Stimulated activated CD8-positive, alpha-beta memory T cell treated with anti-CD3 and anti-CD28 coated beads, Interleukin-12 subunit alpha, Interleukin-12 subunit beta, amount 100 ng/mL, for 1 hour (primary cell): ENCODE measurements around the gene GLI3.

ENCODE experiments used
- DNase-seq: peaks from one replicate; pipeline ENCODE4 v3.0.0-alpha.2; 2020; ENCODE audit warnings: low read depth

Gene GLI3

DNA sequence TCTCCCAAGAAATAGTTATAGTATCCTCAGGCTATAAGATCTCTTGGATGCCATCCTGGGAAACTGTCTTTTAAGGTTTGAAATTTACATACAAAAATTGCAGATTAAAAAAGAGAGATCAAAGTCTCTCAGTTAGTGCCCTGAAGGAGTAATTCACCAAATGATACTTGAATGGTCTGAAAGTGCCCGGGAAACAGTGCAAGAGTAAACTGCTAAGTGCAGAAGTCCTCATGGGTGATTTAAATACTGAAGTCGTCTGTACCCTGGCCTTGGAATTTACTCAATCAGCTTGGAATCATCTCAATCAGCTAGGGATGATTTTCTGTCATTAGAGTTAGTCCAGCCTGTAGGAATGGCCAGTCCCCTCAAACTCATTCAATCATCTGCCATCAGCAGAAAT lies 155.3 kb downstream of the GLI3 start:
- DNase-seq, result no peak

DNA sequence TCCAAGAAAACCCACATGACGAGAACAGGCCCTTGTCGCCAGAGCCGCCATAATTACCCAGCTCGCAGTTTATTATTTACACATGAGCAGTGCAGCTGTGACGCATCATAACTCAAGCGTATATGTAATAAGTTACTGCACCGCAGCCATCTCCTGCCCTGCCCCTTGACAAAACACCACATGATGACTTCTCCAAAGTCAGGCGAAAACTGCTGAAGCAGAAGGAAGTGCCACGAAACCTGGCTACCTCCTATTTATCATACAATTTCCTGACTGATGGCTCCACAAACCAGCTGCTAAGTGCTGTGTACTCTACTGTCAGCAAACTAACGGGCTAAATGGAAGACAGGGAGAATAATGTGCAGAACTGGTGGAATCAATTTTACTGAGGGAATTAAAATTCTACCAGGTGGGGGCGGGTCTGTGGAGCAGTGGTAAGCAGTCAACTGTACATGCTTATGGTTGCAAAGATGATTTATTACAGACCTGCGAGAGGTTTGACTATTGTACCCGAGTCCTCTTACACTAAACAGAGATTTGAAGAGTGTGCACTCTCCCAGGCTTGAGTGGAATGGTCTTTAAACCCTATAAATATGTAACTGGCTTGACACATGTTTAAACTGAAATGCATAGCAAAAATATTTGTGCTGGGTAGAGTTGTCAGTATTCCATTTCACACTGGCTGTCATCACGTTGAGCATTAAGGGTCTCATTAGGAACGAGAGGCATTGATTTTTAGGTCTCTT lies 156.0 kb downstream of the GLI3 start:
- DNase-seq, result no peak

DNA sequence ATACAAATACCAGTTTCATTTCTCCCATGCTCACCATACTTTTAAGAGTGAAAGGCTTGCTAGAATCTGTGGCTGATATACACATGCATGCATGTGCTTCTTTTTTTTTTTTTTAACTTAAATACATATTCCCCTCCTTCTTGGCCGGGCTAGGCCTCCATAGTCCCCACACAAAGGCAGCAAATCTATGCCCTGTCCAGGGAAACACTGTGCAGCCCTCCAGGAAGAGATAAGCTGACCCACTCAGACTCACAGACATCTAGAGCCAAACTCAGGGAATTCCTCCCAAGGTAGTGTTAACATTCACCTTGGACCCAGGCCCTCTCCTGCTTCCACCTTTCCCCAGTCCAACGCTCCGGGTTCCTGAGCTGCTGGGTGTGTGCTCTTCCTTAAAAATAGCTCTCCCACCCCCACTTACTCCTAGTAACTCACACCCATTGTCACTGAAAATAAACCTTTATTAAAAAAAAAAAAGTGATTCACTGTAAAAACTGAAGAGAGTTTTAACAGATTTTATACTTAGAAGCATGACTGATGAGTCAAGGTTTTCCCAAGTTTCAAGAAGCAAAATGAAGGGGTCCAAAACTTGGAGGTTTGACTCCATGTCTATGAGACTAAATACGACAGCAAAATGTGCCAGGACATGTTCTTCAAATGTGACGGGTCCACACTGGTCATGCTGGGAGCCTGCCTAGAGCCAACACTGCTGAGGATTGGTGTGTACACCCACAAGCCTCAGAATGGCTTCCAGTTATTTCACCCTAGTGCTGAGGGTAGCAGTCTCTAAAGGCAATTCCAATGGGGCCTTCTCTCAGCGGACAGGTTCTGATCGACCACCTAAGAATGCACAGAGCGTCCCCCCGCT lies 159.5 kb downstream of the GLI3 start:
- no peak for DNase-seq

DNA sequence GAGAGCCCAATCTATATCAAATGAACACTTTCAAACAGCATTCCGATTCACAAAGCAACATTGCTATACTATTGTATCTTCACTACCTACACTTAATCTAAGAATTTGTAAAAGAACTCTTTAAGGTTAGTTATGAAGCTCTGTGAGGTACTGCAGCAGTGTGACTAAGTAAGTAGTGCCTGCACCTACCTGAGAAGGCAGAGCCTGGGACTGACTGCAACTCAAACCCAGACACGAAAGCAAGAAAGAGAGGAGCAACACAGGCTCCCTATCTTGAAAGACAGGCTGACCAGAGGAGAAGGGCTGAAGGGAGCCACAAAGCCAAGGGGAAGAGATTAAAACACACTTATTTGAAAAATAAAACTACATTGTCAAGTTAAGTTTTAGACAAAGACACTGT lies 160.1 kb downstream of the GLI3 start:
- DNase-seq, result no peak

DNA sequence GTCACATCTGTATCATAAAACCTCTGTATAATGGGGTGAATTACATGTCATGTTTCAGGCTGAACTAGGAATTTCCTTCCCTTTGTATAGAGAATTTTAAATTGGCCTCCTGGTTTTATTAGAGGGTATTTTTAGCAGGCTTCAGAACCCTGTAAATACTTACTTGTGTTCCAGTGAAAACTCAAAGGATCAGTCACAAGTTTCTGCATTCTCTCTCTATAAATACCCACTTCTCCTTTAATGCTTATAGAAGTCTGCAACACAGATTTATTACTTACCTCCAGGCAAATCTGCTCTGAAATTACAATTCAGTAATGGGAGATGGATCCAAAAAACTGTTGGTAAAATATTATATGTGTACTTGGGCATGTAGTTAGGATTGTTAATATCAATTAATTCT lies 161.6 kb downstream of the GLI3 start:
- no peak for DNase-seq

DNA sequence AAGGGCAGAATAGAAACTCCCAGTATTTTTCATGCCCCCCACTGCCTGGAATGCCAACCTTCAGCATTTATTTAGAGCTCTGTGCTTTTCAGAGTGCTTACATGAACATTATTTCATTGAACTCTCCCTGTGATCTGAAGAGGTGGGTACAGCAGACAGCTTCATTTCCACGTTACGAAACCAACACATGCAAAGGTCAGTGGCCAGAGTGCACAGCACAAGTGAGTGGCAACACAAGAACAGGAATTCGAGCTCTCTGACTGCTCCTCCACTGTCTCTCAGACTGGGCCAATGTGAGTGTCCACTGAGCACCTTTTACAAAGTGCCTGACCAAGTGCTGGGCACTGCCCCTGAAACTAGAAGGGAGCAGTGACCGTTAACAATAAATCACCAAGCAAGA lies 162.9 kb downstream of the GLI3 start:
- DNase-seq, result no peak

DNA sequence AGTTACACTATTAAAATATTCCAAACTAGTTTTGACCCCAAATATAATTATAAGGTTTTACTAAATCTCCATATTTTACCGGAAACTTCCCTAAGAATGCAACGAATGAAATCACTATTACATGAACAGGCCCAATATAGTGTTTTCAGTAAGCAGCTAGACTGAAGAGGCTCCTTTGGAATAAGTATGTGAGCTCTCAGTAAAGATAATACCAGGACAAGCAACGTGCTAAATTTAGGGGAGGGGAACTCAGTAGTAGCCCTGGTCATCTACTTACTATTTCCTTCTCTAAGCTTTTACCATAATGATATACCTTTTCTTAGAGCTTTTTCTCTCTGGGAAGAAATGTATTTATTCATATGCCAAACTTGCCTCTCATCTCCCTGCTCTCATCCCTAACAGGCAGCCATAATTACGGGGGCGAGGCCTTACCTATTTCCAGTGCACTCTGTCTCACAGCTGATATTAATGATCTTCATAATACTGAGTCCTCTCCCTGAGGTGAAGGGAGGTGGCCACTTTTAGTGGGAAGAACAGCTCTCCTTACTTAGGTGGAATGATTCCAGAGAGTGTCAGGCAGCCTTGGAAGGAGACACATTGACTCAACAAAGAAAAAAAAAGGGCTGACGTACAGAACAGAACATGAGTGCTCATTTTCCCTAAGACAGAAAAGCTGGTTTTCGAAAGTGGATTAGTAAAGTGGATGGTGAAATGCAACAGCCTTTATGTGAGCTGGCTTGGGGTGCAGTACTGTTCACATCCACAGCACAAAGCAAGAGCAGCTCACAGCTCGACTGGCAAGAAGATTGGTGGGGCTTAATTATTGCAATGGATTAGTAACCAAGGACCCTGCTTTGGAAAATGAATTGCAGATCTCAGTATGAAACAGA lies 165.4 kb downstream of the GLI3 start:
- DNase-seq, result no peak

DNA sequence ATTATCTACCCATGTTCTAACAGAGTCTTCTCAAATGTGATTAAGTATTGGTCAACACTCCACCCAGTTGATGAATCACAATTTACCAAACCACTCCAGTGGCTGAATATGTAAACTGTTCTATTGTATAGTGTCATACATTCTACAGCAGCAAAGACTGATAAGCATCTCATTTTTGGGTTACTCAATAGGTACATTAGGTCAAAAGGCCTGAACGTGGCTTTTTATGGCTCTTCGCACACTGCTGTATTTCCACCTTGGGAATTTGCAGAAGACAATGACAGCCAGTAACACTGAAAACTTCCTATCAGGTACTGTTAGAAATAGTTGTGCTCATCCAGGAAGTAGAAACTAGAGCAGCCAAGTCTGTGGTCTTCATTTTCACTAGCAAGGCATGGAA lies 166.9 kb downstream of the GLI3 start:
- no peak for DNase-seq

DNA sequence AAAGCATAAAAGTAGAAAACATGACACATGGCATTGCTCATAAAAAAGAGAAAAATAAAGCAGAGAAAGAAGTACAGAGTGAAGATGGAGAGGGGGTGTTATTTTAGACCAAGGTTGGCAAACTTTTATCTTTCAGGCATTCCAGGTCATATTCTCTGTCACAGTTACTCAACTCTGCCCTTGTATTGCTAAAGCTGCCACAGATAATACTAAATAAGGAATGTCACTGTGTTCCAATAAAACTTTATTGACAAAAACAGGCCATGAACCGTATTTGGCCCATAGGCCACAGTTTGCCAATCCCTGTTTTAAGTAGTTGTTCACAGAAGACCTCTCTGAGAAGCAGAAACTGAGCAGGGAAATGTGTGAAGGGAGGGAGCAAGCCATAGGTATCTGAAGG lies 167.4 kb downstream of the GLI3 start:
- DNase-seq, result no peak

DNA sequence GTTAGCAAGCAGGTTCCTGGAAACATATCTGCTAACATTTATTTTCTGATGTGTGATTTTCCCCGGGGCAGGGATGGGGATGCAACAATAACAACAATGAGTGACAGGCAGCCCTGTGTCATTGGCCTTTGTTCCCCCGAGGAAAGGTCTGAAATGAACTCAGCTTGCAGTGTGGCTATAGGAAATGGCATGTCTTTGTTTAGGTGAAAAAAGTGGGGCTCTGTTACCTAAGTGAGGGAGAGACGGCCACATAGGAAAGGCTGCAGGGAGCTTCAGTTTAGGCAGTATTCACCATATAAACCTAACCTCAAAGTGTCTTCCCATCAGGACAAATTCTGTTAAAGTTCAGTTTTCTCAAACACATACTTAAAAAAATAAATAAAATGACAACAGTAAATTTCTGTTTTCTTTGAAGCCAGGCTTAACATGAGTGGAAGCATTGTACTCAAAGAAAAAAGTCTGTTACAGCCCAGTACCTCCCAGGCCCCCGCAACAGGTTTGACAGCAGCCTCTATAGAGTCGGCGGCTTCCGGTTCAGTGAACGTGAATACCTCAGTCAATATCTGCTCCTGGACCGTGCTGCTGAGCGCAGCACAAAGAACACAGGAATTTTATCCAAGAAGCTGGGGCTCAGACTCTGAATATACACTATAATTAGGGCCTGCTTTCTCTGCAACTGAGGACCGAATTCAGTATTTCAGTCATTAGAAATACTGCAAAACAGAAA lies 168.3 kb downstream of the GLI3 start:
- no peak for DNase-seq

DNA sequence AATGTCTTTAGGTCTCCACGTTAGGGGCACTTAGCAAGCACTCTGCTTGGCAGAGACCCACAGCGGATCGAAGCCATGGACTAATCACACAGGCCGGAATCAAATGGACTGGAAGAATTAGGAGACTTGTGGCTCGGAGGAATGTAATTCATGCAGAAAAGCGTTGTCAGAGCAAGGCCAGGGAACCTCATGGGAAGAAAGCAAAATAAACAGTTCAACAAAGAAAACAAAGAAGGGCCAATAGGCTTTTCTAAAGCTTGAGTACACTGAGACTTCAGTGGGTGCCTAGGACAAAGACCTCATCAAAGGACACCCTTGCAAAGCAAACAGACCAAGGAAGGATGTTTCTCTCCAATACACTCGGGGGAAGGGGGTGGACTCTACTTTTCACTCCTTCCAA lies 171.1 kb downstream of the GLI3 start:
- no peak for DNase-seq

DNA sequence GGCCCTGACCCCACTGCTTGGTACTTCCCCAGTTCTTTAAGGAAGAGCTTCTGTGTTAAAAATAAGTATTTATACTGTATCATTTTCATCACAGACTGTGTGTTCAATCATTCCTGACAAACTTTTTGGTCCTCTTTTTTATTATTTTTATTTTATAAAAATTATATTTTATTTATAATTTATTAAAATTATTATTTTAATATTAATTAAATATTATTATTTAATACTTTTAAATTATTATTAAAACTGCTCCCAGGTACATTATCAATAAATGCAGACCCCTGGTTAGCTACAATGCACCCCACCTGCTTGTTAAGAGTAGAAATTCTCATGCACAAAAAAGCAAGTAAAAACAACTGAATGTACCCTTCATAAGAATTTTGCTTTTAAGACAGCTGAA lies 172.0 kb downstream of the GLI3 start:
- DNase-seq, result no peak

DNA sequence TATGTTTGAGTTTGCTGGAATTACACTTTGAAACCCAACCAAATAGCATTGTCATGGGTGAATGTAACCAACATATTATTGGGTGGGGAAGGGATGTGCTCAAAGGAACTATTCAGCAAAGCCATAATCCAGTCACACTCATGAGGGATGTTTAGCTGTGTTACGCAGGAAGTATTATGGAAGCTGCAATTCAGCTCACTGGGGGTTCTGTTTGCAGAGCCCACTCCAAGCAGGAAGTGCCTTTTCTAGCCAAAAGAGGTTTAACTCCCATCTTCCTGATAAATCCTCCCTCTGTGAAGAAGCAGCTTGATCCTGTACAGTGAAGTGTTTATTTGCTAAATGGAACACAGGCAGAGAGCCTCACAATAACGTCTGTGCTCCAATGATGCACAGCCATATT lies 172.5 kb downstream of the GLI3 start:
- DNase-seq, result no peak

DNA sequence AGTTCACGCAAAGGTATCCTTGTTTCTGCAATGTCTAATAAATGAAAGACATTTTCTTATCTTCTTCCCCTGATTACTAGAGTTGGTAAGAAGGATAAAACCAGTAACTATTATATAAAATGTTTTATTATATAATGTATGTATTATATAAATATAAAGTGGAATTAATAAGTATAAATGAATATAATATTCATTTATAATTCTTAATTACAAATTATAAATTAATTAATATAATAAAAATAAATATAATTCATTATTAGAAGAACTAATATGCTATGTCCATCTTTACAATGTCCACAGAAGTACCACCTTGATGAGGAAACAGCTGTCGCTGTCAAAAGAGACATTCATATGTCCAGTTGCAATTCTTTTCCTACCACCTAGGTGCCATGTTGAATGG lies 177.7 kb downstream of the GLI3 start:
- DNase-seq, result no peak

DNA sequence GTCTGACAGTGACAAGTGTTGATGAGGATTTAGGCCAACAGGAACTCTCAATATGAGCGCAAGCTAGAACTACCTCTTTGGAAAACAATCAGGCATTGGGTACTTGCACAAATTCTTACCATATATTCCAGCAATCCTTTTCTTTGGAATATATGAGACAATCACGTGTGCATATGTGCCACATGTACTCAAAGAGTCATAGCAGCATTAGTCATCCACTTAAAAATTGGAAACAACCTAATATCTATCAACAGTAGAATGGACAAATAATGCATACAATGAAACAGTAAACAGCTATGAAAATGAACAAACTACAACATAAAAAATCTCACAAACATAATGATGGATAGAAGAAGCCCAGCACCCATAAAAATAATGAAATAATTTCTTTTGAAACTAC lies 179.7 kb downstream of the GLI3 start:
- no peak for DNase-seq

DNA sequence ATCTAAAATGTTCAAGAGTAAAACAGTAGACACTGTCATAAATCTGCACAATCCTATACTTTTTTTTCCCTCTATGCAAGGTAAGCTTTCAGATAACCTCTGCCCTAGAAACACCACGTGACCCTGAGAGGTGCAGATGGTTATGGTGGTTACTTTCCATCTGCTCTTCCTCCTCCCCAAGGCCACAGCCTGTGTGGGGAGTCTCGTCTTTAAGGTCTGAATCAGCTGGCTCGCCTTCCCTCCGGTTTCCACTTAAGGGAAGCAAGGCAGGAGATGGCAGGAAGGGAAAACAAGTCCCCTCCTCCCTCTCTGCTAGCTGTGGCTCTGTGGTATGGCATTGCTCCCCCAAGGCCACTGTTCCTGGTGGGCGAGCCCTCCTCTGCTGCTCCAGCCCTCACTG lies 181.8 kb downstream of the GLI3 start:
- no peak for DNase-seq

DNA sequence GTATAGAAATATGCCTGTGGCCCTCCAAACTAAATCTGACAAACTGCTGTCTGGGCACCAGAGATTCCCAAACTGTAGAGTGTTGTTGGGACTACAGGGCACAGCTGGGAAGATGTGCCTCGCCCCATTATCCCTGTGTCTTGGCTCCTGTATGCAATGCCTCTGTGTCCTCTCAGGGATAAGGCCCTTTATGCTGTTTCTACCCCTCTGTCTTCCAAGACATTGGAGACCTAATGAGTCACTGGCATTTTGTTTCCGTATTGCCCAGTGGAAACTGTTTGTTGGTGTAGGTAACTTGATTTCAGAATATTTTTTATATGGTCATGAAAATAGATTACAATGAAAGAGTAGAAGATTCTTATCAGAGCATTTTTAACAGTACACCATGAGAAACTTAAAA lies 183.2 kb downstream of the GLI3 start:
- DNase-seq, result no peak

DNA sequence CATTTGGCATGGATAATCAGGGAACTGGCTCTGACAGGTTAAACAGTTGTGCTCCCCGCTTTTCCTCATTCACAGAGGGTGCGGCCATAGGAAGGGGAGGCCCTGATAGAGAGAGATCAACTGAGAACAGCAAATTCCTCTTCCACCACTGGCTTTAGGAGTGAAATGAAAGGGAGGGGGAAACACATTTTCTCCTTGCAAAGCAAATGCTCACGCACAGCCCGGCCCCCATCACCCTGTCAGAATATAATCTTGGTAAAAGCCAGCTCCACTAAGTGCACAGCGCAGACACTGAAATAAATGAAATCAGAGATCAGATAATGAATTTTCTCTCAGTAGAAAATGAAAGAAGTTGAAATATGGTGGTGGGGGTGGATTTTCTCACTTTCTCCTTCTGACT lies 187.2 kb downstream of the GLI3 start:
- no peak for DNase-seq

DNA sequence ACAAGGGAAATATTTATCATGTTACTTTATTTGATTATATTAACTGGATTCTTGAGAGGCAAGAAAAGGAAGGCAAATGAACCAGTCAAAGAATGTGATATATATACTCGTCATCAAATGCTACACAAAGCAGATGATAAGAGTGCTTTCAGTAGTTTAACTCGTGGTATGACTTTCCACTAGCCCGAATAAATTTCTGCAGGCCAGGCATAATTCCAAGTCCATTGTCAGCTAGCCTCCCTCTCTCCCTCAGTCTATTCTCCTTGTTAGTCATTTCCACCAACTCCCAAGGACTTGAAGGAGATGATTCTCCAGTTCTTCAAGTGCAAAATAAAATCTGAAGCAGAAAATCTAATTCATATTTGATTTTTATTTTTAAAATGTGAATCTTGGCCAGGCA lies 190.5 kb downstream of the GLI3 start:
- no peak for DNase-seq

DNA sequence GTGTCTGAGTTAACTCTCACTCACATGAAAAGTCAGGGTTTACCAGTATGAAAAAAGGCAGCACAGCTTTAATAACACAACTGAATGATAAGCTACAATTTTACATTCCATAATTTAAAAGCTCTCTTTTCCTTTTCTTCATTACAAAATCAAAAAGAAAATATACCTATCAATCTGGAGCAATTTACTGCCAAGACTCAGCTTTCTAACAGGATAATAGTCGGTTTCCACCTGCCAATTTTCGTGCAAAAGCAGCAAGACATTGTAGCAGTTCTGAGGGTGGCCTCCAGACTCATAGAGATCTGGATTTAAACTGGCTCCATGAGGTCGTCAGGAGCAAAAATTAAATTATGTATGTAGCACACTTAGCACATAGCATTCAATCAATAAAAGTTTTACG lies 191.0 kb downstream of the GLI3 start:
- no peak for DNase-seq

DNA sequence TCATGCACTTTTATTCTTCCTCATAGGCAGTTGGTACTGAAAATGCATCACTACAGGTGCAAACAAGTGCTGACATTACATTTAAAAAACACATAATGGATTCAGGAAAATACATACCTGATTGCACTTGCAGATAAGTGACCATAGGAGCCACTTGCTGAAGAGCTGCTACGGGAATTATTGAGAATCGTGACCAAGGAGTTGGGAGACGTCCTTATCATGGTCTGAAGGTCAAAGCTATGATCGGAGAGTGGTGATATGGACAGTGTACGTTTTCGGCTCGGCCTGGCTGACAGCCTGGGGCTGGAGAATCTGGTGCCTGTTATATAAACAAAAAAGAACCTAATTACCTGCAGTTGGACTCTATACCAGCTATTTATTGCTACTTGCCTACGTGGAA lies 197.1 kb downstream of the GLI3 start:
- no peak for DNase-seq

DNA sequence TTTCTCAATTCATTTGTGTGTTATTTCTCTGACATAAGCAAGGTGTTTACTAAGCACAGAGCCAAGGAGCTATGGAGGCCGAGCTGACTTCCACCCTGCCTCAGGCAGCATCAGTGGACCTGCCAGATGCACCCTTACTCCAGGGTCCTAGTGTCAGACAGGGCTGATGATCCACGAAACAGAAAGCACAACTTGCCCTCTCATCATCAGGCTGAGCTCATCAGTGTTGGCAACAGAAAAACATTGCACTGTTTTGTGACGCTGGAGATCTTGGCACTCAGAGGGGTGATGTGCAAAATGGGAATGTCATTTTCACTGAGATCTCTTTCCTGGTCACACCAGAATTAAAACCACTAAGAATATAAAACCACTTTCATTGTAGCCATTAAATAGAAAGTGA lies 201.8 kb downstream of the GLI3 start:
- DNase-seq, result no peak
